ENCODE measurements around the gene OR6B1.
"Not testable (repeated sequence)": the region's sequence is repeated elsewhere in the genome, so short reads cannot be mapped to it uniquely, and the experiment has no call there.

Gene OR6B1

DNA sequence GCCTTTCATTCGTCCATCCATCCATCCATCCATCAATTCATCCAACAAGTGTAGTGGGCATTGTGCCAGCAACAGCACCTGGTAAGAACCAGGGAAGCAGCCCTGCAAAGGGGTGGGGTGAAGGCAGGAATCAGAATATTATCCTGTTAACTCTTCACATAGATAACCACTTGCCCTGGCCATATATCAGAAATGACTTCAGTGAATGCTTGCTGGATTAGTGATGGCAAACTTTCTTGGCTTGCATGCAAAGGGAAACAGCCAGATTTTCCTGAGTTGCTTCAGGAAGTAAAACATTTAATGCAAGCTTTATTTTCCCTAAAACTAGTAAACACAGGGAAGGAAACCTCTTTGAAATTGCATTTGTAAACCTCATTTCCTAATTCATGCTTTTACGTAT, 49.4 kb downstream of the OR6B1 start:
- no peak for DNase-seq

DNA sequence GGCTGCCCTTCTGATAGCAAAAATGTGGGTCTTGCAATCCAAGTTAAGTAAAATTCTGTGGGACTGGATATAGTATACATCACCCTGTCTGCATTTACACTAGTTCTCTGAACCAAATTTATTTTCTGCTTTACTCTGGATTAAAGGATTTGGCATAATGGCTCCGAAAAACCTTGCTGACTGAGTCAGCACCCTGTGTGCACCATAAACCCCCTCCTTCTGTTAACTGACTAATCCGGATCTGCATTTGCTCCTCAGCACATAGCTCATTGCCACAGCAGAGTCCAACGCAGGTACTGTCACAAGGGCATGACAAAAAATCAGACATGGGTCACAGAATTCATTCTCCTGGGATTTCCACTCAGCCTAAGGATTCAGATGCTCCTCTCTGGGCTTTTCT, 50.0 kb downstream of the OR6B1 start:
- no peak for DNase-seq

DNA sequence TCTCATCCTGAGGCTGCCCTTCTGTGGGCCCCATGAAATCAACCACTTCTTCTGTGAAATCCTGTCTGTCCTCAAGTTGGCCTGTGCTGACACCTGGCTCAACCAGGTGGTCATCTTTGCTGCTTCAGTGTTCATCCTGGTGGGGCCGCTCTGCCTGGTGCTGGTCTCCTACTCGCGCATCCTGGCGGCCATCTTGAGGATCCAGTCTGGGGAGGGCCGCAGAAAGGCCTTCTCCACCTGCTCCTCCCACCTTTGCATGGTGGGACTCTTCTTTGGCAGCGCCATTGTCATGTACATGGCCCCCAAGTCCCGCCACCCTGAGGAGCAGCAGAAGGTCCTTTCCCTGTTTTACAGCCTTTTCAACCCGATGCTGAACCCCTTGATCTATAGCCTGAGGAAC, 50.8 kb downstream of the OR6B1 start:
- DNase-seq, result not testable (repeated sequence)

DNA sequence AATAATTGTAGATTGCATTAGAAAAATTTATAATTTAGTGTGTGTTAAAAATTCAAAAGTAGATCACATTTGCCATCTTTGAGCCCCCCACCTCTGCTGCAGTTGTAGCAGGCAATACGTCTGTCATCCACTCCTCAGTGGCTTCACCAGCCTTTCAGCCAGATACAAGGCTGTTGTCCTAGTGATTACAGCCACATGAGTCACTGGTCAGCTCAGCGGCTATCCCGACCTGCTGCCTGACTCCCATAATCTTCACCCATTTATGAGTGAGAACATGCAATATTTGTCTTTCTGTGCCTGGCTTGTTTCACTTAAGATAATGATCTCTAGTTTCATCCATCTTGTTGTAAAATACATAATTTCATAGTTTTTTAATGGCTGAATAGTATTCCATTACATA, 57.8 kb downstream of the OR6B1 start:
- DNase-seq, result no peak

Data from cerebellar nuclear complex (tissue), 1 donor.